Gastrocnemius medialis (tissue), 4 donors: ENCODE measurements around the gene TAF3. TPM values are rescaled to one million over a fixed set of nuclear protein-coding genes. Genes with fewer than 3 reads are reported as not detected.

Experiments used
- ATAC-seq, 2 donors: fragments of 150-250 bp; one replicate each; pipeline ENCODE4 v1.9.1; 2016
- DNase-seq, 2 donors: peaks; one replicate each; pipeline ENCODE4 v3.0.0-alpha.2; 2019
- H3K27ac ChIP-seq, 4 donors: fragments of 200-600 bp; sonication (generic); 1 replicate in 1 of 4; 2 replicates in 3 of 4; pipeline ENCODE4 v1.5.1; 2016 to 2018; ENCODE audit warnings: mild to moderate bottlenecking in 2 of 4, moderate library complexity in 1 of 4
- H3K27me3 ChIP-seq, 3 donors: fragments of 200-600 bp; sonication (generic) in 2 of 3; 1 replicate in 1 of 3; 2 replicates in 2 of 3; pipeline versions ENCODE4 v1.5.1 to v1.6.0; 2016 to 2019; ENCODE audit warnings: mild to moderate bottlenecking in 1 of 3, moderate library complexity in 1 of 3
- H3K36me3 ChIP-seq, 2 donors: fragments of 200-600 bp; sonication (generic) in 1 of 2; one replicate each; pipeline ENCODE4 v1.5.1; 2017 to 2018
- H3K4me1 ChIP-seq, 2 donors: fragments of 200-600 bp; sonication (generic) in 1 of 2; one replicate each; pipeline ENCODE4 v1.5.1; 2016 to 2017; ENCODE audit warnings: mild to moderate bottlenecking in 2 of 2
- H3K4me3 ChIP-seq, 4 donors: fragments of 200-600 bp; sonication (generic) in 3 of 4; 1 replicate in 1 of 4; 2 replicates in 3 of 4; pipeline ENCODE4 v1.5.1; 2016 to 2019; ENCODE audit warnings: mild to moderate bottlenecking in 2 of 4
- H3K9me3 ChIP-seq, 3 donors: fragments of 200-600 bp; sonication (generic) in 2 of 3; 1 replicate in 1 of 3; 2 replicates in 2 of 3; pipeline ENCODE4 v1.5.1; 2016 to 2019
- CTCF ChIP-seq, 5 experiments: fragments of 450-650 bp in 3 of 5; fragments of 200-600 bp in 2 of 5; sonication (generic) in 2 of 5; IDR thresholded peaks in 4 of 5; conservative IDR thresholded peaks in 1 of 5; 1 replicate in 4 of 5; 2 replicates in 1 of 5; pipeline ENCODE4 v1.5.1; 2016 to 2019; ENCODE audit warnings: antibody characterized with exemption in 5 of 5, mild to moderate bottlenecking in 3 of 5, moderate library complexity in 3 of 5
- POLR2A ChIP-seq, 2 donors: fragments of 450-650 bp; IDR thresholded peaks; one replicate each; pipeline ENCODE4 v1.6.1; 2017; ENCODE audit warnings: antibody characterized with exemption in 2 of 2, mild to moderate bottlenecking in 2 of 2, moderate library complexity in 2 of 2
- in situ Hi-C, 4 donors: fragments of 200-750 bp; cut with MboI; loops; one replicate each; pipeline versions ENCODE4 v1.15.0 to v1.8.0; 2017; ENCODE audit warnings: low sequenced_read_pairs in 4 of 4
- intact Hi-C: fragments of 100-400 bp; cut with DNase I; formaldehyde crosslinking; loops from one replicate; pipeline ENCODE4 v1.15.1; 2023; ENCODE audit warnings: low total_unique reads
- total RNA-seq, 4 donors: library from RNA; depleted of rRNA; stranded (reverse); fragments of >200 nt; gene quantifications; one replicate each; pipeline versions ENCODE4 v1.1.0 to v1.2.3, GENCODE V29; 2016

TAF3 gene
- total RNA-seq, 4 donors from 2014 or later = 5.0 to 14.8 (median 9.6) TPM

- Histone ChIP-seq H3K4me1 (peaks cover 3 to 22% of the 10 kb centered on the region in 2 donors), H3K9me3 (no peaks in the 10 kb centered on the region), H3K27me3 (peaks cover 92 to 98% (median 93%) of the 10 kb centered on the region in 3 donors), H3K36me3 (no peaks in the 10 kb centered on the region), H3K27ac (no peak overlapping the region), H3K4me3 (peak overlapping the region in 1 of 4 donors; percentile 31)
- intact Hi-C loops (no loop called here), in situ Hi-C loops (no loop called here)
- TF ChIP-seq POLR2A (IDR thresholded peaks at IDR 0.05) = no peak
- TF ChIP-seq CTCF (IDR thresholded peaks at IDR 0.05 in 4 of 5, conservative IDR thresholded peaks at IDR 0.05 in 1 of 5) = no peak
- no peak for DNase-seq
- no peak for ATAC-seq
Observed at GRCh38 chr10:8035641-8036470, 217.6 kb downstream of the TAF3 start.

- H3K4me3 ChIP-seq = no peak overlapping the region
- no peak overlapping the region for H3K27ac ChIP-seq
- in situ Hi-C loops (no loop called here), intact Hi-C loops (no loop called here)
- H3K4me1 ChIP-seq = peaks cover 3 to 22% of the 10 kb centered on the region in 2 donors
- ATAC-seq (no peak), DNase-seq (no peak)
- H3K36me3 ChIP-seq = no peaks in the 10 kb centered on the region
- H3K9me3 ChIP-seq = no peaks in the 10 kb centered on the region
- TF ChIP-seq CTCF (IDR thresholded peaks at IDR 0.05 in 4 of 5, conservative IDR thresholded peaks at IDR 0.05 in 1 of 5) (no peak), POLR2A (IDR thresholded peaks at IDR 0.05) (no peak)
- peaks cover 91 to 99% (median 93%) of the 10 kb centered on the region in 3 donors for H3K27me3 ChIP-seq
Observed at GRCh38 chr10:8036506-8037198, 218.3 kb downstream of the TAF3 start.

- ATAC-seq (no peak), DNase-seq (no peak)
- intact Hi-C loops (no loop called here), in situ Hi-C loops (no loop called here)
- no peaks in the 10 kb centered on the region for H3K36me3 ChIP-seq
- TF ChIP-seq CTCF (IDR thresholded peaks at IDR 0.05 in 4 of 5, conservative IDR thresholded peaks at IDR 0.05 in 1 of 5) = no peak
- no peak for TF ChIP-seq POLR2A (IDR thresholded peaks at IDR 0.05)
- H3K4me1 ChIP-seq = peaks cover 3 to 22% of the 10 kb centered on the region in 2 donors
- H3K27ac ChIP-seq = no peak overlapping the region
- no peak overlapping the region for H3K4me3 ChIP-seq
- no peaks in the 10 kb centered on the region for H3K9me3 ChIP-seq
- H3K27me3 ChIP-seq = peaks cover 91 to 100% (median 94%) of the 10 kb centered on the region in 3 donors
Observed at GRCh38 chr10:8037199-8037801, 219.0 kb downstream of the TAF3 start.

GRCh38 chr10:8037941-8038894 lies 219.9 kb downstream of the TAF3 start:
- H3K4me3 ChIP-seq = no peak overlapping the region
- in situ Hi-C loops = no loop called here
- no peaks in the 10 kb centered on the region for H3K36me3 ChIP-seq
- no peak for TF ChIP-seq CTCF (IDR thresholded peaks at IDR 0.05 in 4 of 5, conservative IDR thresholded peaks at IDR 0.05 in 1 of 5)
- TF ChIP-seq POLR2A (IDR thresholded peaks at IDR 0.05) = no peak
- no peaks in the 10 kb centered on the region for H3K9me3 ChIP-seq
- no peak overlapping the region for H3K27ac ChIP-seq
- DNase-seq = no peak
- H3K27me3 ChIP-seq = peaks cover 92 to 100% (median 100%) of the 10 kb centered on the region in 3 donors
- no peak for ATAC-seq
- intact Hi-C loops = no loop called here
- peaks cover 3 to 22% of the 10 kb centered on the region in 2 donors for H3K4me1 ChIP-seq
